K562 (cell line): ENCODE results near the gene SLC38A1. TPM values are rescaled to one million over a fixed set of nuclear protein-coding genes. Genes with fewer than 3 reads are reported as not detected.

ENCODE experiments used
- ATF7 ChIP-seq: fragments of 450-650 bp; IDR thresholded peaks from 2 replicates; pipeline ENCODE4 v1.7.1; 2014; ENCODE audit warnings: mild to moderate bottlenecking, moderate library complexity
- C11orf30 ChIP-seq: fragments of 450-650 bp; IDR thresholded peaks from 2 replicates; pipeline ENCODE4 v1.6.1; 2016; ENCODE audit warnings: low read depth, mild to moderate bottlenecking
- DPF2 ChIP-seq: fragments of 450-650 bp; IDR thresholded peaks from 2 replicates; pipeline ENCODE4 v1.6.1; 2016
- FOSL1 ChIP-seq: fragments of 200-800 bp; sonication (Bioruptor generic); conservative IDR thresholded peaks from 2 replicates; pipeline ENCODE4 v1.6.1; 2016; ENCODE audit warnings: missing genetic modification characterization, missing compliant biosample characterization
- FOXP1 ChIP-seq: sonication (generic); formaldehyde crosslinking; IDR thresholded peaks from 2 replicates; pipeline ENCODE4 v1.8.0; 2022; ENCODE audit warnings: mild to moderate bottlenecking, missing genetic modification reagents
- GMEB1 ChIP-seq: fragments of 250-450 bp; sonication (Bioruptor Pico); IDR thresholded peaks from 2 replicates; pipeline ENCODE4 v1.4.0; 2020; ENCODE audit warnings: mild to moderate bottlenecking
- HDAC2 ChIP-seq: fragments of 450-650 bp; IDR thresholded peaks from 2 replicates; pipeline ENCODE4 v1.6.1; 2016; ENCODE audit warnings: mild to moderate bottlenecking
- HINFP ChIP-seq: fragments of 450-650 bp; conservative IDR thresholded peaks from 2 replicates; pipeline ENCODE4 v1.6.1; 2016; ENCODE audit warnings: missing genetic modification characterization, low read depth, mild to moderate bottlenecking, control low read depth, missing compliant biosample characterization
- LARP7 ChIP-seq: fragments of 450-650 bp; IDR thresholded peaks from 2 replicates; pipeline ENCODE4 v1.6.1; 2016
- MIER1 ChIP-seq: fragments of 450-650 bp; IDR thresholded peaks from 2 replicates; pipeline ENCODE4 v1.6.1; 2016; ENCODE audit warnings: antibody characterized with exemption, mild to moderate bottlenecking, low read depth
- MXI1 ChIP-seq: IDR thresholded peaks from 2 replicates; pipeline ENCODE4 v1.6.1; 2011; ENCODE audit warnings: low read depth, mild to moderate bottlenecking, improper control_type of control experiment, low read length
- NFE2L1 ChIP-seq: fragments of 450-650 bp; IDR thresholded peaks from 2 replicates; pipeline ENCODE4 v1.6.1; 2016; ENCODE audit warnings: missing genetic modification characterization, low read depth, mild to moderate bottlenecking, missing compliant biosample characterization, moderate library complexity, borderline replicate concordance
- NFIX ChIP-seq: fragments of 250-450 bp; sonication (Bioruptor Pico); IDR thresholded peaks from 2 replicates; pipeline ENCODE4 v1.4.0; 2020; ENCODE audit warnings: low read depth, mild to moderate bottlenecking, moderate library complexity
- NONO ChIP-seq, 2 experiments: fragments of 200-400 bp in 1 of 2; fragments of 450-650 bp in 1 of 2; formaldehyde crosslinking in 1 of 2; IDR thresholded peaks; 2 replicates each; pipeline ENCODE4 v1.6.1; 2017; ENCODE audit warnings: low read depth in 2 of 2, mild to moderate bottlenecking in 2 of 2, moderate library complexity in 2 of 2, low read length in 1 of 2
- PKNOX1 ChIP-seq: fragments of 450-650 bp; IDR thresholded peaks from 2 replicates; pipeline ENCODE4 v1.6.1; 2016
- POLR2G ChIP-seq: fragments of 200-400 bp; formaldehyde crosslinking; IDR thresholded peaks from 2 replicates; pipeline ENCODE4 v1.6.1; 2017; ENCODE audit warnings: low read depth, mild to moderate bottlenecking, antibody characterized with exemption, low read length, moderate library complexity
- RB1 ChIP-seq: fragments of 450-650 bp; IDR thresholded peaks from 2 replicates; pipeline ENCODE4 v1.6.1; 2017; ENCODE audit warnings: low read depth, mild to moderate bottlenecking
- SAFB ChIP-seq: fragments of 200-400 bp; formaldehyde crosslinking; IDR thresholded peaks from 2 replicates; pipeline ENCODE4 v1.6.1; 2017; ENCODE audit warnings: low read depth, low read length, borderline replicate concordance
- SMARCA4 ChIP-seq: fragments of 450-650 bp; IDR thresholded peaks from 2 replicates; pipeline ENCODE4 v1.6.1; 2016
- TCF7L2 ChIP-seq: fragments of 150-350 bp; IDR thresholded peaks from 2 replicates; pipeline ENCODE4 v1.6.1; 2016; ENCODE audit warnings: low read depth, mild to moderate bottlenecking, low read length, moderate library complexity
- TRIM24 ChIP-seq, 2 experiments: fragments of 450-650 bp; IDR thresholded peaks; 2 replicates each; pipeline ENCODE4 v1.6.1; 2016
- TRIM28 ChIP-seq: fragments of 450-650 bp; IDR thresholded peaks from 2 replicates; pipeline ENCODE4 v1.6.1; 2017
- ZC3H4 ChIP-seq: sonication (generic); formaldehyde crosslinking; IDR thresholded peaks from 2 replicates; pipeline ENCODE4 v1.9.0; 2021; ENCODE audit warnings: missing genetic modification reagents, borderline replicate concordance
- ZNF431 ChIP-seq: sonication (generic); formaldehyde crosslinking; IDR thresholded peaks from 2 replicates; pipeline ENCODE4 v1.8.0; 2022; ENCODE audit warnings: mild to moderate bottlenecking, missing genetic modification reagents
- polyA plus RNA-seq, 8 experiments: library from polyadenylated mRNA; depleted of rRNA in 4 of 8; stranded (reverse) in 5 of 8; unstranded in 3 of 8; fragments of >200 nt; fragmentation: Nextera tagmentation in 2 of 8; fragmentation: Illumina TruSeq in 1 of 8; extraction: Ambion mirVana in 2 of 8; extraction: Trizol in 1 of 8; gene quantifications; 2 replicates each; pipeline versions ENCODE4 v1.2.1 to v1.2.3, GENCODE V29; 2011 to 2014; ENCODE audit warnings: inconsistent platforms in 1 of 8, missing spikeins in 1 of 8
- total RNA-seq, 7 experiments: library from RNA; depleted of rRNA in 6 of 7; stranded (reverse); fragments of >200 nt in 6 of 7; fragmentation: Illumina TruSeq in 2 of 7; extraction: Trizol in 2 of 7; gene quantifications; 2 replicates each; pipeline versions ENCODE4 v1.2.1 to v1.2.3, GENCODE V29; 2011 to 2021; ENCODE audit warnings: low replicate concordance in 1 of 7
- TF ChIP-seq, protein P1 (sequence below): fragments of 450-650 bp; formaldehyde crosslinking; IDR thresholded peaks from 2 replicates; pipeline ENCODE4 v1.4.0; 2020; ENCODE audit warnings: mild to moderate bottlenecking, moderate library complexity
- TF ChIP-seq, protein P2 (sequence below): fragments of 200-800 bp; sonication (Bioruptor generic); IDR thresholded peaks from 2 replicates; pipeline ENCODE4 v1.6.1; 2017; ENCODE audit warnings: missing genetic modification characterization, missing compliant biosample characterization

SLC38A1 gene
- total and polyA plus RNA-seq, 9 of the 15 experiments (the other 6 are each of a cell fraction or from before 2014, with no cell fraction given): 51.9 to 112 (median 75.0) TPM

DNA sequence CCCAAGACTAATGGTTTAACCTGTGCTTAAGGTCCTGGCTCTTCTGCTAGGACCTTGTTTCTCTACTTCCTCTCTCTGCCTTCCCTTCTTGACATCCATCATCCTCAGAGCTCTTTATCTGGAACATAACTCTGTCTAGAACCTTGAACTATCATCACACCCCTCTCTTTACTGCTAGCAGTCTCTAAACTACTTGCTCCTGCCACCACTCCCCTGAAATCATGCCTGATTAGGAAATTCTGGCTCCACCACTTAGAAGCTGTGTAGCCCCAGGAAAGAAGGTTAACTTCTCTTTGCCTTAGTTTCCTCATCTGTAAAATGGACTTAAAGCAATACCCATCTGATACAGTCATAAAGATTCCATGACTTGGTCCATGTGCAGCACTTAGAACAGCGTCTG, 9.1 kb downstream of the SLC38A1 start (continued):
- TF ChIP-seq TRIM24 (IDR thresholded peaks at IDR 0.05) (no peak), GMEB1 (no peak), ZNF431 (CRISPR knock-in tag) (no peak), SAFB (no peak), TRIM28 (no peak), NFIX (no peak), TCF7L2 (no peak), HINFP (no peak), DPF2 (peak; percentile 35; the same call in 1 of the 2 replicates), POLR2G (0 out of 2 replicates have a peak, but pooled peaks have one; percentile 14), FOSL1 (tag) (no peak), NONO (IDR thresholded peaks at IDR 0.05; ENCODE audit: low read depth in 2 of 2, low read length in 1 of 2) (no peak), MXI1 (no peak), LARP7 (no peak), RB1 (no peak), SMARCA4 (no peak), NFE2L1 (no peak), C11orf30 (no peak), FOXP1 (no peak), MIER1 (no peak), ZC3H4 (CRISPR knock-in tag) (no peak), PKNOX1 (peak; percentile 47), HDAC2 (peak; percentile 50; the same call in 1 of the 2 replicates), ATF7 (no peak)
- TF ChIP-seq, protein P1, sequence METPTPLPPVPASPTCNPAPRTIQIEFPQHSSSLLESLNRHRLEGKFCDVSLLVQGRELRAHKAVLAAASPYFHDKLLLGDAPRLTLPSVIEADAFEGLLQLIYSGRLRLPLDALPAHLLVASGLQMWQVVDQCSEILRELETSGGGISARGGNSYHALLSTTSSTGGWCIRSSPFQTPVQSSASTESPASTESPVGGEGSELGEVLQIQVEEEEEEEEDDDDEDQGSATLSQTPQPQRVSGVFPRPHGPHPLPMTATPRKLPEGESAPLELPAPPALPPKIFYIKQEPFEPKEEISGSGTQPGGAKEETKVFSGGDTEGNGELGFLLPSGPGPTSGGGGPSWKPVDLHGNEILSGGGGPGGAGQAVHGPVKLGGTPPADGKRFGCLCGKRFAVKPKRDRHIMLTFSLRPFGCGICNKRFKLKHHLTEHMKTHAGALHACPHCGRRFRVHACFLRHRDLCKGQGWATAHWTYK (CRISPR knock-in tag): no peak
- TF ChIP-seq, protein P2, sequence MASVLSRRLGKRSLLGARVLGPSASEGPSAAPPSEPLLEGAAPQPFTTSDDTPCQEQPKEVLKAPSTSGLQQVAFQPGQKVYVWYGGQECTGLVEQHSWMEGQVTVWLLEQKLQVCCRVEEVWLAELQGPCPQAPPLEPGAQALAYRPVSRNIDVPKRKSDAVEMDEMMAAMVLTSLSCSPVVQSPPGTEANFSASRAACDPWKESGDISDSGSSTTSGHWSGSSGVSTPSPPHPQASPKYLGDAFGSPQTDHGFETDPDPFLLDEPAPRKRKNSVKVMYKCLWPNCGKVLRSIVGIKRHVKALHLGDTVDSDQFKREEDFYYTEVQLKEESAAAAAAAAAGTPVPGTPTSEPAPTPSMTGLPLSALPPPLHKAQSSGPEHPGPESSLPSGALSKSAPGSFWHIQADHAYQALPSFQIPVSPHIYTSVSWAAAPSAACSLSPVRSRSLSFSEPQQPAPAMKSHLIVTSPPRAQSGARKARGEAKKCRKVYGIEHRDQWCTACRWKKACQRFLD (CRISPR knock-in tag): no peak
